CD14-positive monocyte (primary cell): Measurements from ENCODE around the gene CWC27. TPM values are rescaled to one million over a fixed set of nuclear protein-coding genes. Genes with fewer than 3 reads are reported as not detected.

Source experiments
- DNase-seq, 3 donors: peaks; one replicate each; pipeline ENCODE4 v3.0.0-alpha.2; 2011 to 2022
- H2AFZ ChIP-seq: 2 replicates; pipeline ENCODE4 v1.6.0; 2012; ENCODE audit warnings: mild to moderate bottlenecking, low read depth, low read length, inconsistent platforms; ENCODE audit not compliant: insufficient read depth, poor library complexity, severe bottlenecking
- H3K27ac ChIP-seq, 2 donors: 1 replicate in 1 of 2; 2 replicates in 1 of 2; pipeline ENCODE4 v1.5.1; 2012 to 2013; ENCODE audit warnings: low read length in 2 of 2, control low read depth in 1 of 2, inconsistent platforms in 1 of 2, low read depth in 1 of 2, mild to moderate bottlenecking in 1 of 2
- H3K27me3 ChIP-seq, 2 donors: one replicate each; pipeline versions ENCODE4 v1.6.0 to v1.6.1; 2011 to 2013; ENCODE audit warnings: low read length in 2 of 2; ENCODE audit not compliant: control insufficient read depth in 2 of 2, insufficient read depth in 2 of 2
- H3K36me3 ChIP-seq, 2 donors: replicated peaks in 1 of 2; 1 replicate in 1 of 2; 2 replicates in 1 of 2; pipeline versions ENCODE4 v1.5.1 to v1.6.1; 2012 to 2013; ENCODE audit warnings: low read length in 2 of 2, control low read depth in 1 of 2, inconsistent platforms in 1 of 2, mild to moderate bottlenecking in 1 of 2; ENCODE audit not compliant: insufficient read depth in 2 of 2, control insufficient read depth in 1 of 2
- H3K4me1 ChIP-seq, 2 donors: 1 replicate in 1 of 2; 2 replicates in 1 of 2; pipeline versions ENCODE4 v1.5.1 to v1.6.1; 2012 to 2013; ENCODE audit warnings: low read length in 2 of 2, control low read depth in 1 of 2, inconsistent platforms in 1 of 2, mild to moderate bottlenecking in 1 of 2, moderate library complexity in 1 of 2; ENCODE audit not compliant: insufficient read depth in 2 of 2, control insufficient read depth in 1 of 2
- H3K4me2 ChIP-seq: replicated peaks from 2 replicates; pipeline ENCODE3; 2012; ENCODE audit warnings: low read length, moderate library complexity, mild to moderate bottlenecking; ENCODE audit not compliant: poor library complexity, severe bottlenecking; ENCODE audit errors: extremely low read depth
- H3K4me3 ChIP-seq, 3 experiments: fragments of 200-600 bp in 1 of 3; sonication (generic) in 1 of 3; replicated peaks in 1 of 3; 1 replicate in 2 of 3; 2 replicates in 1 of 3; pipeline ENCODE4 v1.5.1; 2011 to 2013; ENCODE audit warnings: low read length in 3 of 3, mild to moderate bottlenecking in 3 of 3, control low read depth in 2 of 3, low read depth in 2 of 3, inconsistent platforms in 1 of 3, moderate library complexity in 1 of 3
- H3K79me2 ChIP-seq: 2 replicates; pipeline ENCODE4 v1.6.0; 2012; ENCODE audit warnings: mild to moderate bottlenecking, control low read depth, inconsistent platforms, low read length, moderate library complexity; ENCODE audit not compliant: insufficient read depth
- H3K9ac ChIP-seq: 2 replicates; pipeline ENCODE4 v1.6.0; 2017; ENCODE audit warnings: low read length, mild to moderate bottlenecking; ENCODE audit not compliant: insufficient read depth, poor library complexity, severe bottlenecking
- H3K9me3 ChIP-seq, 2 donors: replicated peaks in 1 of 2; 1 replicate in 1 of 2; 2 replicates in 1 of 2; pipeline versions ENCODE4 v1.5.1 to v1.6.1; 2012 to 2013; ENCODE audit warnings: low read length in 2 of 2, control low read depth in 1 of 2; ENCODE audit not compliant: control insufficient read depth in 1 of 2, insufficient read depth in 1 of 2
- H4K20me1 ChIP-seq: 2 replicates; pipeline ENCODE4 v1.6.0; 2012; ENCODE audit warnings: mild to moderate bottlenecking, low read length, control low read depth, moderate library complexity; ENCODE audit not compliant: insufficient read depth
- H3K27ac Mint-ChIP-seq, 7 donors: one replicate each; pipeline ENCODE4 v1.8.0; 2020; ENCODE audit warnings: mild to moderate bottlenecking in 7 of 7, mixed read lengths in 7 of 7, moderate library complexity in 6 of 7, inconsistent platforms in 2 of 7
- H3K27me3 Mint-ChIP-seq, 3 donors: one replicate each; pipeline ENCODE4 v1.8.0; 2021 to 2022; ENCODE audit warnings: low read depth in 3 of 3, mild to moderate bottlenecking in 3 of 3, mixed read lengths in 3 of 3, moderate library complexity in 3 of 3, inconsistent platforms in 1 of 3
- H3K36me3 Mint-ChIP-seq, 2 donors: one replicate each; pipeline ENCODE4 v1.8.0; 2020; ENCODE audit warnings: mixed read lengths in 2 of 2, inconsistent platforms in 1 of 2, mild to moderate bottlenecking in 1 of 2
- H3K4me1 Mint-ChIP-seq: one replicate; pipeline ENCODE4 v1.8.0; 2020; ENCODE audit warnings: mild to moderate bottlenecking, mixed read lengths
- H3K4me3 Mint-ChIP-seq, 2 donors: one replicate each; pipeline ENCODE4 v1.8.0; 2020; ENCODE audit warnings: mild to moderate bottlenecking in 2 of 2, mixed read lengths in 2 of 2, moderate library complexity in 1 of 2
- H3K9me3 Mint-ChIP-seq, 7 donors: one replicate each; pipeline ENCODE4 v1.8.0; 2020 to 2022; ENCODE audit warnings: mixed read lengths in 7 of 7, mild to moderate bottlenecking in 6 of 7, moderate library complexity in 6 of 7, inconsistent platforms in 2 of 7
- CTCF ChIP-seq: fragments of 200-600 bp; IDR thresholded peaks from one replicate; pipeline ENCODE4 v1.8.0; 2022; ENCODE audit warnings: antibody characterized with exemption, mild to moderate bottlenecking
- WGBS: methylation state at CpG from one replicate; pipeline ENCODE4 v1.1.5; 2013; ENCODE audit warnings: missing lambda C conversion rate; ENCODE audit not compliant: insufficient coverage; 5-methylcytosine and 5-hydroxymethylcytosine counted together
- intact Hi-C, 2 donors: fragments of 100-400 bp; cut with micrococcal nuclease; formaldehyde crosslinking; loops; one replicate each; pipeline versions ENCODE4 v1.15.0 to v1.15.1; 2023
- polyA plus RNA-seq, 3 donors: library from polyadenylated mRNA; depleted of rRNA in 1 of 3; unstranded in 2 of 3; stranded (reverse) in 1 of 3; fragments of 300-500 nt in 2 of 3; fragments of >200 nt in 1 of 3; fragmentation: Illumina TruSeq in 2 of 3; gene quantifications; 1 replicate in 2 of 3; 2 replicates in 1 of 3; pipeline ENCODE4 v1.2.3, GENCODE V29; 2012 to 2021

Gene CWC27
- polyA plus RNA-seq, 3 donors = 6.6 to 18.9 (median 14.5) TPM

GRCh38 chr5:64796301-64796700 is 27.6 kb downstream of the CWC27 start:
- Histone ChIP-seq H3K27ac (no peak overlapping the region), H3K9ac (no peak overlapping the region), H3K9me3 (no peaks in the 10 kb centered on the region), H3K36me3 (peaks cover 11 to 58% of the 10 kb centered on the region in 2 donors), H4K20me1 (no peaks in the 10 kb centered on the region), H3K4me2 (no peak overlapping the region), H3K27me3 (no peaks in the 10 kb centered on the region), H3K4me3 (no peak overlapping the region), H3K4me1 (no peaks in the 10 kb centered on the region), H3K79me2 (no peaks in the 10 kb centered on the region), H2AFZ (no peak overlapping the region)
- peaks cover 23 to 34% of the 10 kb centered on the region in 2 donors for H3K36me3 Mint-ChIP-seq
- no peaks in the 10 kb centered on the region for H3K27me3 Mint-ChIP-seq
- H3K4me1 Mint-ChIP-seq = peaks cover 3% of the 10 kb centered on the region
- TF ChIP-seq CTCF = no peak
- intact Hi-C loops = no loop called here
- H3K27ac Mint-ChIP-seq = no peak overlapping the region
- no peak overlapping the region for H3K4me3 Mint-ChIP-seq
- no peak for DNase-seq
- no peaks in the 10 kb centered on the region for H3K9me3 Mint-ChIP-seq

- Mint-ChIP-seq H3K36me3 (peaks cover 16 to 19% of the 10 kb centered on the region in 2 donors), H3K4me3 (no peak overlapping the region), H3K4me1 (no peaks in the 10 kb centered on the region), H3K9me3 (no peaks in the 10 kb centered on the region), H3K27ac (no peak overlapping the region), H3K27me3 (no peaks in the 10 kb centered on the region)
- no peak overlapping the region for H2AFZ ChIP-seq
- intact Hi-C loops = no loop called here
- H3K4me2 ChIP-seq = no peak overlapping the region
- TF ChIP-seq CTCF = no peak
- H3K9me3 ChIP-seq = no peaks in the 10 kb centered on the region
- H4K20me1 ChIP-seq = no peaks in the 10 kb centered on the region
- H3K27me3 ChIP-seq = no peaks in the 10 kb centered on the region
- WGBS = no CpG with 5 or more reads among the region's 2 CpGs
- H3K4me3 ChIP-seq = no peak overlapping the region
- no peaks in the 10 kb centered on the region for H3K4me1 ChIP-seq
- H3K36me3 ChIP-seq = peaks cover 32 to 65% of the 10 kb centered on the region in 2 donors
- H3K27ac ChIP-seq = no peak overlapping the region
- DNase-seq = no peak
- H3K9ac ChIP-seq = no peak overlapping the region
- H3K79me2 ChIP-seq = no peaks in the 10 kb centered on the region
Measured at GRCh38 chr5:64800926-64801325, 32.2 kb downstream of the CWC27 start.
